Measurements from ENCODE around the gene GNAT1. TPM values are rescaled to one million over a fixed set of nuclear protein-coding genes. Genes with fewer than 3 reads are reported as not detected.

Gene GNAT1
- total RNA-seq (ENCODE audit: low replicate concordance): not detected in 2 replicates

GRCh38 chr3:50190936-50191660 is at the start of gene GNAT1:
Gene GNAT1 (plus strand): TSS chr3:50191610. CDS start chr3:50191726, 116 bp downstream.
- H3K4me3 ChIP-seq (ENCODE audit: low read depth, low read length): no peak within 1 kb of the TSS
- TF ChIP-seq CTCF (IDR thresholded peaks at IDR 0.05; ENCODE audit: insufficient read depth, low read length): no peak
- no peak for DNase-seq (ENCODE audit: low read depth)

- no peak for TF ChIP-seq CTCF (IDR thresholded peaks at IDR 0.05; ENCODE audit: insufficient read depth, low read length)
These were observed 45.0 kb upstream of the GNAT1 start for GRCh38 chr3:50146316-50146901.

GRCh38 chr3:50147016-50147415 is 44.4 kb upstream of the GNAT1 start:
- no peak for TF ChIP-seq CTCF (IDR thresholded peaks at IDR 0.05; ENCODE audit: insufficient read depth, low read length)
- no peak overlapping the region for H3K4me3 ChIP-seq (ENCODE audit: low read depth, low read length)
- no peak for DNase-seq (ENCODE audit: low read depth)

More at GRCh38 chr3:50146316-50146901, 45.0 kb upstream of the GNAT1 start:
- DNase-seq (ENCODE audit: low read depth): no peak
- H3K4me3 ChIP-seq (ENCODE audit: low read depth, low read length): no peak overlapping the region

- DNase-seq (ENCODE audit: low read depth): no peak
- H3K4me3 ChIP-seq (ENCODE audit: low read depth, low read length): no peak overlapping the region
- no peak for TF ChIP-seq CTCF (IDR thresholded peaks at IDR 0.05; ENCODE audit: insufficient read depth, low read length)
These were observed 44.0 kb upstream of the GNAT1 start for GRCh38 chr3:50147447-50147846.

- no peak overlapping the region for H3K4me3 ChIP-seq (ENCODE audit: low read depth, low read length)
- DNase-seq (ENCODE audit: low read depth): no peak
- no peak for TF ChIP-seq CTCF (IDR thresholded peaks at IDR 0.05; ENCODE audit: insufficient read depth, low read length)
These were observed 43.5 kb upstream of the GNAT1 start for GRCh38 chr3:50147861-50148260.

DNA sequence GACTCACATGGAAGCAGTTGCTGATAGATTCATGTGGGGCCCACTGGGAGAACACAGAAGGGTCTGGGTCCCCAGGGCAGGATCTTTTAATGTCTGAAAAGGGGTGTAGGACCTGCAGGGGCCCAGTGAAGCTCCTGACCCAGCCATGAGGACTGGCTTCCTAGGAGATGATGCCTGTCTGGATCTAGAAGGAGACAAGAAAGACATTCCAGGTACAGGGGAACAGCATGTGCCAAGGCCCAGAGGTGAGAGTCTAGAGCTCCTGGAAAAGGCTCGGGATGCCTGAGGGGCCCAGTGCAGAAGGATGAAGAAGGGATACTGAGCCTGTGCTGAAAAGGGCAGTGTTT is 41.0 kb upstream of the GNAT1 start:
- no peak overlapping the region for H3K4me3 ChIP-seq (ENCODE audit: low read depth, low read length)
- DNase-seq (ENCODE audit: low read depth): no peak
- no peak for TF ChIP-seq CTCF (IDR thresholded peaks at IDR 0.05; ENCODE audit: insufficient read depth, low read length)
